GM12872 (cell line): ENCODE data around the gene GAB4.

Source experiments
- TF ChIP-seq, protein P1 (sequence below): IDR thresholded peaks from 3 replicates; pipeline ENCODE4 v1.5.1; 2011; ENCODE audit warnings: low read depth, mild to moderate bottlenecking, low read length, moderate library complexity; ENCODE audit not compliant: insufficient read depth

Gene GAB4

DNA sequence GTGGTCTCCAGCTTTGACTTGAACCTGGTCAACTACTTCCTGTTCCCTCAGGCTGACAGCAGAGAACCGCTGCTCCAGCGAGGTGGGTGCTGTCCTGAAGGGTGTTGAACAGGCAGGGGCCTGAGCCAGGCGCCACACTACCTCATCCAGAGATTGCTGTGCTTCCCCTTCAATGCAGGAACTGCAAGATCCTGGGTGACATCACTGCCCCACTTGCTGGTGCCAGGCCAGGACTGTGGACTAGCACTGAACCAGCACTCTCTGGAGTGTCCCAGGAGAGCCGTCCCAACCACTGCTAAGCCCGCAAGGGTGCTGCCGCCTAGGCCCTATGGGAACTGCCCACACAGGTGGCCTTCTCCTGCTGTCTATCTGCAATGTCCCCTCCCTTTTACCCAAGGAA is 51.7 kb downstream of the GAB4 start:
- TF ChIP-seq, protein P1, sequence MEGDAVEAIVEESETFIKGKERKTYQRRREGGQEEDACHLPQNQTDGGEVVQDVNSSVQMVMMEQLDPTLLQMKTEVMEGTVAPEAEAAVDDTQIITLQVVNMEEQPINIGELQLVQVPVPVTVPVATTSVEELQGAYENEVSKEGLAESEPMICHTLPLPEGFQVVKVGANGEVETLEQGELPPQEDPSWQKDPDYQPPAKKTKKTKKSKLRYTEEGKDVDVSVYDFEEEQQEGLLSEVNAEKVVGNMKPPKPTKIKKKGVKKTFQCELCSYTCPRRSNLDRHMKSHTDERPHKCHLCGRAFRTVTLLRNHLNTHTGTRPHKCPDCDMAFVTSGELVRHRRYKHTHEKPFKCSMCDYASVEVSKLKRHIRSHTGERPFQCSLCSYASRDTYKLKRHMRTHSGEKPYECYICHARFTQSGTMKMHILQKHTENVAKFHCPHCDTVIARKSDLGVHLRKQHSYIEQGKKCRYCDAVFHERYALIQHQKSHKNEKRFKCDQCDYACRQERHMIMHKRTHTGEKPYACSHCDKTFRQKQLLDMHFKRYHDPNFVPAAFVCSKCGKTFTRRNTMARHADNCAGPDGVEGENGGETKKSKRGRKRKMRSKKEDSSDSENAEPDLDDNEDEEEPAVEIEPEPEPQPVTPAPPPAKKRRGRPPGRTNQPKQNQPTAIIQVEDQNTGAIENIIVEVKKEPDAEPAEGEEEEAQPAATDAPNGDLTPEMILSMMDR, result no peak

- TF ChIP-seq, protein P1, result no peak
Observed at GRCh38 chr22:16955678-16956210, 52.3 kb downstream of the GAB4 start.

DNA sequence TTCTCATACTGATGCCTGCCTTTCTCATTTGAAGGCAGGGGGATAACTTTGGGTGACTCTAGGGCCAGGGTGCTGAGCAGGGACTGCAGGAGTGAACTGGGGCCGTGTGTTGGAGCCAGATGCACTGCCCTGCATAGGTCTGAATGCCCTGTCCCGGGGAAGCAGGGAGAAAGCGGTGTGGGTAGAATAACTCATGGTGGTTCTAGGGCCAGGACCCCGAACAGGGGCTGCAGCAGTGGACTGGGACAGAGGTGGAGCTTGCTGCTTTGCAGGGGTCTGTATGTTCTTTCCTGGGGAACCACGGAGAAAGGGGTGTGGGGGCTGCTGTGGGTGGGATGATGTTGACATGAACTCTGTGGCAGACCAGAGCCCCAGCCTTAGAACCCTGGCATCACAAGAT is 52.9 kb downstream of the GAB4 start:
- TF ChIP-seq, protein P1, result no peak

- TF ChIP-seq, protein P1, result no peak
Observed at GRCh38 chr22:16954060-16954403, 54.0 kb downstream of the GAB4 start.

- TF ChIP-seq, protein P1, result no peak
Observed at GRCh38 chr22:16953206-16954059, 54.6 kb downstream of the GAB4 start.

- TF ChIP-seq, protein P1, result no peak
Observed at GRCh38 chr22:16949561-16949960, 58.5 kb downstream of the GAB4 start.

- TF ChIP-seq, protein P1, result no peak
Observed at GRCh38 chr22:16937811-16938210, 70.2 kb downstream of the GAB4 start.
